8988T (cell line): ENCODE data around the gene WDR46.
"Not testable (repeated sequence)": the region's sequence is repeated elsewhere in the genome, so short reads cannot be mapped to it uniquely, and the experiment has no call there.

Source experiments
- DNase-seq: peaks from one replicate; pipeline ENCODE4 v3.0.0; 2011

Gene WDR46

GRCh38 chr6:33285214-33285613, 3.8 kb downstream of the WDR46 start:
- DNase-seq: not testable (repeated sequence)

DNA sequence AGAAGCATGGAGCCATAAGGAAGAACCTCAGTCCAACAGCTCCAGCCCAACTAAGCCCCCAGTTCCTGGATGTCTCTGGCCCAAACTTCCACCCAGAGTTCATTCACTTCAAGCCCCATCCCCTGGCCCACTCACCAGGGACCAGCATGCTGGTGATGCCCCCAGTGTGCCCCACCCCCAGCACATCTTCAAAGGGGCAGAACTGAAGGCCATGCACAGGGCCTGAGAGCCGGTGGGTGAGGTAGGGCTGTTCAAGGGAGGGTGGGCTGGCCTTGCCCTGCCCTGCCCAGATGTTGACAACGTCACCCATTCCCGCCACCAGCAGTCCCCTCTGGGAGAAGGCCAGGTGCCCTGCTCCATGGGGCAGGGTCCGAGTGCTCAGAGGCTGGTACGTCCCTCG, 8.5 kb downstream of the WDR46 start:
- DNase-seq: no peak

DNA sequence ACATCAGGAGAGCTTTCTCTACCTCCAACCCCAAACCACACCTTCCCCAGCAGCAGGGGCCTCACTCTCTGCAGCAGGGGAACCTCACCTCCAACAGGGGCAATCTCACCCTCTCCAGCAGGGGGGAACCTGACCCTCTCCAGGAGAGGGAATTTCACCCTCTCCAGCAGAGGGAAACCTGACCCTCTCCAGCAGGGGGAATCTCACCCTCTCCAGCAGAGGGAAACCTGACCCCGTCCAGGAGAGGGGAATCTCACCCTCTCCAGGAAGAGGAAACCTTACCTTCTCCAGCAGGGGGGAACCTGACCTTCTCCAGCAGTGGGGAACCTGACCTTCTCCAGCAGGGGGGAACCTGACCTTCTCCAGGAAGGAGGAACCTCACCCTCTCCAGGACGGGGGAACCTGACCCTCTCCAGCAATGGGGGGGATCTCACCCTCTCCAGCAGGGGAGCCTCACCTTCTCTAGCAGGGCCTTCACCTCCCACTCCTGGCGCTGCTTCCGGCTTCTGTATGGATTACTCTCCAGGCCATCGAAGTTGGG, 9.0 kb downstream of the WDR46 start:
- DNase-seq: peak; percentile 79

DNA sequence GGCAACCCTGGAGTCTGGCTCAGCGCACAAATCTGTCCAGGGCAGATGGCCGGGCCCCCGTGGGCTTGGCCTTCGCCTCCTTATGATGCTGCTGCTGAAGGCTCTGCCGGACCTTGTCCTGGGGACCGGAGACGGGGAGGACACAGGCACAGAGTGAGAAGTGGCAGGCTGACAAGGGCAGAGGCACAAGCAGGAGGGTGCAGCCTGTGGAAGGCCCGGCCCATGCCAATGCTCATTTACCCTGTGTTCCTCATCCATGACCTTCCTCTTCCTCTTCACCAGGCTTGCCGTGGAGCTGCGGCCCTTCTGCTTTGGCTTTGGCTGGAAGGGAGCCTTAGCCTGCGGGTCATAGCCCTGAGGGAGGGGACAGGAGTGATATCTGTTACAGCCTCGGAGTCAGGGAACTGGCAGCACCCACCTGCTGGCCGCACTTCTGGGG, 9.8 kb downstream of the WDR46 start:
- no peak for DNase-seq

- DNase-seq: no peak
Measured at GRCh38 chr6:33278810-33279209, 10.2 kb downstream of the WDR46 start.

- no peak for DNase-seq
Measured at GRCh38 chr6:33278392-33278741, 10.7 kb downstream of the WDR46 start.

- no peak for DNase-seq
Measured at GRCh38 chr6:33277663-33278391, 11.2 kb downstream of the WDR46 start.

DNA sequence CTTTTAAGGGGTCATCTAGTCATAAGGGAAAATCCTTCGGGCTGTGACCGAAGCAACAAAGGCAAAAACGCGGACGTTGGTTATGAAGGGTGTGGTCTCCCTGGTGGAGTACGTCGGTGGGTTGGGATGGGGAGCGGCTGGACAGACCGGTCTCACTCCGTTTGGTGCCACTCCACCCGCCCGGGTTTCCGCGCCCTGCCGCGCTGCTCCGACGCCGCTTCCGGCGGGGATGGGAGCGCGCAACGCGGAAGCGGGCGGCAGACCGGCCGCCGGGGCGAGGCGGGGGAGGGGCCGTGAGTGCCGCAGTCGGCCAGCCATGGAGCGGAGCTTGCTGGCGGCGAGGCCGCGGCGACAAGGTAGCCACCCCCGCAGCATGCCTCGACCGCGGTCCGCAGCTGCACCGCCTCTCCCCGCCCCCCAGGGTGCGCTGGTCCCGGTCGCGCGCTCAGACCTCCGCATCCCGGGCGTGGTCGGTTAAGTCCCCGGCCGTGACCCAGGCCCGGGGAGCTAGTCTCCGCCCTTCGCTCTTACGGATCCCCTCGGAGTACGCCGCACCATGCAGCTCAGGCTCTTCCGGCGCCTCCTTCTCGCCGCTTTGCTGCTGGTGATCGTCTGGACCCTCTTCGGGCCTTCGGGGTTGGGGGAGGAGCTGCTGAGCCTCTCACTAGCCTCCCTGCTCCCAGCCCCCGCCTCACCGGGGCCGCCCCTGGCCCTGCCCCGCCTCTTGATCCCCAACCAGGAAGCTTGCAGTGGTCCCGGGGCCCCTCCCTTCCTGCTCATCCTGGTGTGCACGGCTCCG, 12.0 kb downstream of the WDR46 start, which contains the start of gene B3GALT4:
Gene B3GALT4, plus strand, starts transcription at position 260 of the 799 bp plus-strand sequence. Its CDS starts 297 bp downstream, at position 557.
- peak; percentile 84 for DNase-seq

GRCh38 chr6:33276581-33276863, 12.5 kb downstream of the WDR46 start:
- no peak for DNase-seq

- DNase-seq: not testable (repeated sequence)
Measured at GRCh38 chr6:33275795-33276580, 13.1 kb downstream of the WDR46 start.

DNA sequence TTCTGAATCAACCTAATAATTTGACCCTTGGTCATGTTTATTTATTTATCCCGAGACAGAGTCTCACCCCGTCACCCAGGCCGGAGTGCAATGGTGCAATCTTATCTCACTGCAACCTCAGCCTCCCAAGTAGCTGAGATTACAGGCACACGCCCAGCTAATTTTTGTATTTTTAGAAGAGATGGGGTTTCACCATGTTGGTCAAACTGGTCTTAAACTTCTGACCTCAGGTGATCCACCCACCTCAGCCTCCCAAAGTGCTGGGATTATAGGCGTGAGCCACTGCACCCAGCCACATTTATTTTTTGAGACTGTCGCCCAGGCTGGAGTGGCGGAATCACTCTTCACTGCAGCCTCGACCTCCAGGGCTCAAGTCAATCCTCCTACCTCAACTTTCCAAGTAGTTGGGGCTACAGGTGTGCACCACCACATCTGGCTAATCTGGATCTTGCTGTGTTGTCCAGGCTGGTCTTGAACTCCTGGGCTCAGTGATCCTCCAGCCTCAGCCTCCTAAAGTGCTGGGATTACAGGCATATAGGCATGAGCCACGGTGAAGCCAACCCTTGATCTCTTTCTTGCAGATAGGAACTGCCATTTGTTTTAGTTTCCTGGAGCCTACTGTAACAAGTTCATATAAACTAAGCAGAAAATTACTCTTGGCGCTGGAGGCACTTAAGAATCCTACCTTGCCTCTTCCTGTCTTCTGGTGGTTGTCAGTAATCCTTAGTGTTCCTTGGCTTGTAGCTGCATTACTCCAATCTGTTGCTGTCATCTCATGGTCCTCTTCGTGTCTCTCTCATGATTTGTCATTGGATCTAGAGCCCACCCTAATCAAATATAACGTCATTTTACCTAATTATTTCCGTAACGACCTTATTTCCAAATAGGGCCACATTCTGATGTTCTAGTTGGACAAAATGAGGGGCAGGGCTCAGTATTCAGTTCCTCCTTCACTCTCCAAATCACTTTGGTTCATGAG, 14.8 kb downstream of the WDR46 start:
- DNase-seq: no peak

DNA sequence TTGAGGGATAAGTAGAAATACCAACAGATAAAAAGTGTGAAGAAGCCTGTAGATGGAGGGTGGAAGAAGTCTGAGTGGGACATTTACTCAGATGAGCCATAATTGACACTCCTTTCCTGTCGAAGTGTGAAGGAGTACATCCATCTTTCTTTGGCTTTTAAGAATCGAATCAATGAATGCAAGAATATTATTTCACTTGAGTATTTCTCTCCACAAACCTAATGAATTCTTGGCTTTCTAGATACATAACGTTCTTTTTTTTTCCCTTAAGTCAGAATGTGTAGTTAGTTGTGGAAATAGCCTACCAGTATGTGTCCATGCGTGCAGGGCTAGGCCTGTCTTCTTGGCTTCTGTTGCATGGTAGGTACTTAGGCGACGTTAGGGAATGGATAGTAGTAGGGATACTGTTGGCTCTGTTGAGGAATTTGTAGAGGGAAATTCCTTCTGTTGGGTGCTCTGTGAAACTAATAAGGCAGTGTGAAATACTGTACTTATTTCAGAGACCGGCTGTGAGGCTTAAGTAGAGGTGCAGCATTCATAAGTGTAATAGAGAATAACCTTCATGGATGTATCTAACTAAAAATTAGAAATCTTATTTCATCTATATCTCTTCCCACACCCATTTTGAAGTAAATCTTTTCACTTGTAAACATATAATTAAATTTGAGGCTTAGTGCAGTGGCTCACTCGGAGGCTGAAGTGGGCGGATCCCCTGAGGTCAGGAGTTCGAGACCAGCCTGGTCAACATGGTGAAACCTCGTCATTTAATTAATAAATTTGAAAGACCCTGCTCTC, 15.7 kb downstream of the WDR46 start:
- DNase-seq: no peak

DNA sequence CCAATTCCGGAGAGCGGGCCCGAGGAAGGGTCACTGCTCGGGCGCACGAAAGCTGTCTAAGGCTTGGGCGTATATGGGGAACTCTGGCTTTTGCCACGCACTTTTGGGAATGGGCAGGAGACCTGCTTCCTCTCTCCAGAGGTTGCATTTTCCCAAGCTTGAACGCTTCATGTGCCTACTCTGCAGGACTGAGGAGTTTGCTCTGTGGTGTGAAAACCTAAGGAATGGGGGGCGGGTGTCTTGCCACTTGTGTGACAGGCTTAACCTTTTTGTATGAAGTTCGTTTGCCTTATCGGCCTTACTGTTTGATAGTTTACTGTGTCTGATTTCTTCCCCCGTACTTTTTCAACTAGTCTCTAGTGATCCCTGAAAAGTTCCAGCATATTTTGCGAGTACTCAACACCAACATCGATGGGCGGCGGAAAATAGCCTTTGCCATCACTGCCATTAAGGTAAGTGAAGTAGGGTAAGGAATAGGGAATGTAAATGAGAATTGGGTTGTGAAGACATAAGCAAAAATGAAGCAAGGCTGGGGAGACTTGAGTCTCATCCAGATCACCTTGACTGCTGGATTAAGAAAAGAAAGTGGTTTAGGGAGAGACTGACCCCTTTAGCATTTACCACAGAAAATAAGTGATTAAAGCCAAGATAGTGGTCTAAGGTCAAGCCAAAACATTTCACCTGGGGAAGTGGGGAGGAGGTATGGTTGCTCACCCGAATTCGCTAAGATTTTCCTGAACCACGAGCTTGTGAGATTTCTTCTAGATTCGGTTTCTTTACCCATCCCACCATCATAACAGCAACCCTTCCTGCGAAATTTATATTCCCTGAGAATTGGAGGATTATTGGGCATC, 16.5 kb downstream of the WDR46 start:
- no peak for DNase-seq

DNA sequence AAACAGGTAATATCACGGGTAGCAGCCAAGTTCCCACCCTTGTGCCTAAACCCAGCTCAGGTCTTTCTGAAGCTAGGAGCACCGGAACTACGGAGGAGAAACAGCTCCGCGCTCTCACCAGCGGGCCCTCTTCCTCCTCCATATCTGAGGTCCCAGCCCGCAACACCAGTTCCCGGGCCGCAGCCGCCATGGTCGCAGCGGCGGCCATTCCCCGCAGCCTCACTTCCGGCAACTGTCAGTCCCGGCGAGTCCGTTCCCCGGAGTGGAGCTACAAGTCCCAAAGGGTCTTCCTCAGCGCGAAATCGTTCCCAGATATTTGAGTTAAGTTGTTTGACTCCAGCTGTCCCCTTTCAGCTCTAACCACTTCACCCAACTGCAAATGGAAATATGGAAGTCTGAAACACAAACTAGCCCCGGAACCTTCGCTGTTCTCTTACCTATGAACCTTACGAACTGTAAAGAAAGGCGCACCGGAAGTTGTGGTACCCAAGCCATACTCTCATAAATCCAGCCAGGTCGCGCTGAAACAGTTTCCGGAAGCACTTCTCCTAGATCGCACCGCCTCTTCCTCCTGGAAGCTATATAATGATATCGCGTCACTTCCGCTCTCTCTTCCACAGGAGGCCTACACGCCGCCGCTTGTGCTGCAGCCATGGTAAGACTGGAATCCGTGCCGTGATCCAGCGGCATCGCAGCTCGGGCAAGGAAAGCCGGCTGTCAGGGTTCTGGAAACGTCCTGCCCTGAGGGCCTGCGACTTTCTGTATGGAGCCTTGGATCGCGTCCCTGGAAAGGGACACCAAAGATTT, 17.4 kb downstream of the WDR46 start, which contains the start of the genes RPS18 and VPS52:
Gene RPS18, plus strand, starts transcription at position 608 of the 807 bp plus-strand sequence. Its CDS starts 45 bp downstream, at position 653.
Gene VPS52, minus strand, starts transcription at position 409 of the 807 bp plus-strand sequence. Its CDS starts 201 bp downstream, at position 208.
- no peak for DNase-seq

DNA sequence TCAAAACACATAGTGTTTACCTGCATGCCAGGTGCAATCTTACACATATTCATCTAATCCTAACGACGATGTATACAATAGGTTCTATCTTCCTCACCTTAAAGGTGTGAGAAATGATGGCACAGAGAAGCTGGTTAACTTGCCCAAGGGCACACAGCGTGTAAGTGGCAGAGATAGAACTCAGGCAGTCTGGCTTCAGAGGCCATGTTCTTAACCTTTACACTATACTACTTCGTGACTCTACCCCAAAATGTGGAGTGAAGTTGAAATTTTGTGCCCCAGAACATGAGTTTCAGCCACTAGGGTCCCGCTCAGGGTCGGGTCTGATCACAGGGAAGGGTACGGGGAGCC, 17.9 kb downstream of the WDR46 start:
- no peak for DNase-seq

DNA sequence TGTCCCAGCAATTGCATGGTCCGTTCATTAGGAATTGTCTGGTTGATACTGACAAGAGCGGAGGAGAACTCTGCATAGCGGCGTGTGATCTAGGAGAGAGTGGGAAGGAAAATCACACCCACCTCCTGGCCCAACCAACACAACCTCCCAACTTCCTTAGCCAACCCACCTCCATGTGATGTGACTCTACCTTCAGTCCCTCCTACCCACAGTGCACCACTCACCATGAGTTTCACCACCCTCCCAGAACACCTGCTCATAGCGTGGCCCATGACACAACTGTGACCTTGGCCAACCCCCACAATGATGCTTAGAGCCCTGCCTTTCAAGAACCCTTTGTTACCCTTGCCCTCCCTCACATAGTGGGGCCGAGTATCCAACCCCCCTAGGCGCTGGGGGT, 25.0 kb downstream of the WDR46 start:
- no peak for DNase-seq

DNA sequence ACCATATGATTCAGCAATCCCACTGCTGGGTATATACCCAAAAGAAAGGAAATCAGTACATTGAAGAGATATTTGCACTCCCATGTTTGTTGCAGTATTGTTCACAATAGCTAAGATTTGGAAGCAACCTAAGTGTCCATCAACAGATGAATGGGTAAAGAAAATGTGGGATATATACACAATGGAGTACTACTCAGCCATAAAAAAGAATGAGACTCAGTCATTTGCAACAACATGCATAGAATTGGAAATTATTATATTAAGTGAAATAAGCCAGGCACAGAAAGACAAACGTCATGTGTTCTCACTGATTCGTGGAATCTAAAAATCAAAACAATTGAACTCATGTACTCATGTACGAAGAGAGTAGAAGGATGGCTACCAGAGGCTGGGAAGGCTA, 26.5 kb downstream of the WDR46 start:
- not testable (repeated sequence) for DNase-seq

DNA sequence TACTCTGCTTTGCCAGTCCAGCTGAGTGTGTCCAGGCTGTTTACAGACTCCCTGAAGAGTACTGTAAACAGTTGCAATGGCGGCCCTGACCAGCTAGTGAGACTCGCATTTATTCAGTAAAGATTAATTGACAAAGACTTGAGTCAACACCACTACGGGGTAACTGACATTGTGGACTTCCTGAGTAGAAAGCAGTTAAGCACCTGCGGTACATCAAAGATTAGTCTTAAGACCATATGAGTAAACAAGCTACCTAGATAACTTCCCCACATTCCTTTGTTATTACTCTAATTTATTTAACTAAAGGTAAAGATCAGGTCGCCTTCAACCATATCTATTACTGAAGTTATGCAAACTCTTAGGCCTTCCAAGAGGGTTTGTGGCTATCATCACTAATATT, 30.0 kb downstream of the WDR46 start:
- no peak for DNase-seq

DNA sequence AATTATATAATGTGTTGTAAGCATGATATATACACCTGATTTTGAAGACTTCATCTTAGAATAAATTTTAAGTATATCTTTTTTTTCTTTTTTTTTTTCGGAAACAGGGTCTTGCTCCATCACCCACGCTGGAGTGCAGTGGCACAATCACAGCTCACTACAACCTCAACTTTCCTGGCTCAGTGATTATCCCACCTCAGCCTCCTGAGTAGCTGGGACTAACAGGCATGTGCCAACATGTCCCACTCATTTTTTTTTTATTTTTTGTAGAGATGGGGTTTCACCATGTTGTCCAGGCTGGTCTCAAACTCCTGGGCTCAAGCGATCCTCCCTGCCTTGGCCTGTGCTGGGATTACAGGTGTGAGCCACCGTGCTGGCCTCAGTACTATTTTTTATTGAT, 34.4 kb downstream of the WDR46 start:
- no peak for DNase-seq
